ENCODE measurements around the gene SERPIND1.

Gene SERPIND1

GRCh38 chr22:20788627-20789344 lies 14.9 kb downstream of the SERPIND1 start:
- no peak overlapping the region for H3K4me3 ChIP-seq (ENCODE audit: low read length)
- no peaks in the 10 kb centered on the region for H3K27me3 ChIP-seq (ENCODE audit: control insufficient read depth, insufficient read depth, low read length)
- no peaks in the 10 kb centered on the region for H3K9me3 ChIP-seq (ENCODE audit: control insufficient read depth, low read depth, low read length)
- H3K36me3 ChIP-seq (ENCODE audit: control insufficient read depth, low read depth, low read length) = no peaks in the 10 kb centered on the region
- no peak overlapping the region for H3K27ac ChIP-seq (ENCODE audit: low read length)
- peaks cover 7% of the 10 kb centered on the region for H3K4me1 ChIP-seq (ENCODE audit: control insufficient read depth, low read depth, low read length)
- no peak overlapping the region for H3K9ac ChIP-seq (ENCODE audit: low read length)

GRCh38 chr22:20792221-20792965 lies 18.5 kb downstream of the SERPIND1 start:
- Histone ChIP-seq H3K4me3 (ENCODE audit: low read length) (no peak overlapping the region), H3K9me3 (ENCODE audit: control insufficient read depth, low read depth, low read length) (no peaks in the 10 kb centered on the region), H3K36me3 (ENCODE audit: control insufficient read depth, low read depth, low read length) (peaks cover 6% of the 10 kb centered on the region), H3K27ac (ENCODE audit: low read length) (no peak overlapping the region), H3K4me1 (ENCODE audit: control insufficient read depth, low read depth, low read length) (no peaks in the 10 kb centered on the region), H3K27me3 (ENCODE audit: control insufficient read depth, insufficient read depth, low read length) (no peaks in the 10 kb centered on the region), H3K9ac (ENCODE audit: low read length) (no peak overlapping the region)

GRCh38 chr22:20792966-20793728 lies 19.2 kb downstream of the SERPIND1 start:
- Histone ChIP-seq H3K36me3 (ENCODE audit: control insufficient read depth, low read depth, low read length) (peaks cover 11% of the 10 kb centered on the region), H3K27ac (ENCODE audit: low read length) (no peak overlapping the region), H3K4me3 (ENCODE audit: low read length) (no peak overlapping the region), H3K9me3 (ENCODE audit: control insufficient read depth, low read depth, low read length) (no peaks in the 10 kb centered on the region), H3K27me3 (ENCODE audit: control insufficient read depth, insufficient read depth, low read length) (no peaks in the 10 kb centered on the region), H3K9ac (ENCODE audit: low read length) (no peak overlapping the region), H3K4me1 (ENCODE audit: control insufficient read depth, low read depth, low read length) (no peaks in the 10 kb centered on the region)

GRCh38 chr22:20793748-20794649 lies 20.1 kb downstream of the SERPIND1 start:
- H3K36me3 ChIP-seq (ENCODE audit: control insufficient read depth, low read depth, low read length) = peaks cover 19% of the 10 kb centered on the region
- no peaks in the 10 kb centered on the region for H3K27me3 ChIP-seq (ENCODE audit: control insufficient read depth, insufficient read depth, low read length)

GRCh38 chr22:20794650-20795413 lies 20.9 kb downstream of the SERPIND1 start:
- Histone ChIP-seq H3K36me3 (ENCODE audit: control insufficient read depth, low read depth, low read length) (peaks cover 27% of the 10 kb centered on the region), H3K27ac (ENCODE audit: low read length) (no peak overlapping the region), H3K9me3 (ENCODE audit: control insufficient read depth, low read depth, low read length) (no peaks in the 10 kb centered on the region), H3K9ac (ENCODE audit: low read length) (no peak overlapping the region), H3K4me1 (ENCODE audit: control insufficient read depth, low read depth, low read length) (no peaks in the 10 kb centered on the region), H3K4me3 (ENCODE audit: low read length) (no peak overlapping the region), H3K27me3 (ENCODE audit: control insufficient read depth, insufficient read depth, low read length) (no peaks in the 10 kb centered on the region)

More at GRCh38 chr22:20793748-20794649, 20.1 kb downstream of the SERPIND1 start:
- Histone ChIP-seq H3K4me1 (ENCODE audit: control insufficient read depth, low read depth, low read length) (no peaks in the 10 kb centered on the region), H3K27ac (ENCODE audit: low read length) (no peak overlapping the region), H3K4me3 (ENCODE audit: low read length) (no peak overlapping the region), H3K9ac (ENCODE audit: low read length) (no peak overlapping the region), H3K9me3 (ENCODE audit: control insufficient read depth, low read depth, low read length) (no peaks in the 10 kb centered on the region)

- no peak overlapping the region for H3K9ac ChIP-seq (ENCODE audit: low read length)
- H3K27me3 ChIP-seq (ENCODE audit: control insufficient read depth, insufficient read depth, low read length) = no peaks in the 10 kb centered on the region
- no peaks in the 10 kb centered on the region for H3K4me1 ChIP-seq (ENCODE audit: control insufficient read depth, low read depth, low read length)
- no peak overlapping the region for H3K4me3 ChIP-seq (ENCODE audit: low read length)
- no peak overlapping the region for H3K27ac ChIP-seq (ENCODE audit: low read length)
- no peaks in the 10 kb centered on the region for H3K9me3 ChIP-seq (ENCODE audit: control insufficient read depth, low read depth, low read length)
- peaks cover 29% of the 10 kb centered on the region for H3K36me3 ChIP-seq (ENCODE audit: control insufficient read depth, low read depth, low read length)
These were observed 22.8 kb downstream of the SERPIND1 start for GRCh38 chr22:20796731-20797130.

- H3K27me3 ChIP-seq (ENCODE audit: control insufficient read depth, insufficient read depth, low read length) = no peaks in the 10 kb centered on the region
- peaks cover 32% of the 10 kb centered on the region for H3K36me3 ChIP-seq (ENCODE audit: control insufficient read depth, low read depth, low read length)
- H3K9me3 ChIP-seq (ENCODE audit: control insufficient read depth, low read depth, low read length) = no peaks in the 10 kb centered on the region
- H3K4me3 ChIP-seq (ENCODE audit: low read length) = no peak overlapping the region
- H3K4me1 ChIP-seq (ENCODE audit: control insufficient read depth, low read depth, low read length) = no peaks in the 10 kb centered on the region
- no peak overlapping the region for H3K9ac ChIP-seq (ENCODE audit: low read length)
- no peak overlapping the region for H3K27ac ChIP-seq (ENCODE audit: low read length)
These were observed 24.3 kb downstream of the SERPIND1 start for GRCh38 chr22:20798218-20798617.

- H3K9ac ChIP-seq (ENCODE audit: low read length) = no peak overlapping the region
- H3K36me3 ChIP-seq (ENCODE audit: control insufficient read depth, low read depth, low read length) = peaks cover 32% of the 10 kb centered on the region
- H3K27me3 ChIP-seq (ENCODE audit: control insufficient read depth, insufficient read depth, low read length) = no peaks in the 10 kb centered on the region
These were observed 25.1 kb downstream of the SERPIND1 start for GRCh38 chr22:20798974-20799373.

GRCh38 chr22:20799449-20799848 lies 25.5 kb downstream of the SERPIND1 start:
- no peaks in the 10 kb centered on the region for H3K4me1 ChIP-seq (ENCODE audit: control insufficient read depth, low read depth, low read length)
- H3K4me3 ChIP-seq (ENCODE audit: low read length) = no peak overlapping the region
- no peaks in the 10 kb centered on the region for H3K27me3 ChIP-seq (ENCODE audit: control insufficient read depth, insufficient read depth, low read length)
- H3K9me3 ChIP-seq (ENCODE audit: control insufficient read depth, low read depth, low read length) = no peaks in the 10 kb centered on the region
- H3K36me3 ChIP-seq (ENCODE audit: control insufficient read depth, low read depth, low read length) = peaks cover 33% of the 10 kb centered on the region
- H3K27ac ChIP-seq (ENCODE audit: low read length) = no peak overlapping the region
- no peak overlapping the region for H3K9ac ChIP-seq (ENCODE audit: low read length)

More at GRCh38 chr22:20798974-20799373, 25.1 kb downstream of the SERPIND1 start:
- no peak overlapping the region for H3K27ac ChIP-seq (ENCODE audit: low read length)
- no peaks in the 10 kb centered on the region for H3K4me1 ChIP-seq (ENCODE audit: control insufficient read depth, low read depth, low read length)
- H3K9me3 ChIP-seq (ENCODE audit: control insufficient read depth, low read depth, low read length) = no peaks in the 10 kb centered on the region
- no peak overlapping the region for H3K4me3 ChIP-seq (ENCODE audit: low read length)

GRCh38 chr22:20802452-20802851 lies 28.5 kb downstream of the SERPIND1 start:
- no peak overlapping the region for H3K9ac ChIP-seq (ENCODE audit: low read length)
- H3K36me3 ChIP-seq (ENCODE audit: control insufficient read depth, low read depth, low read length) = peaks cover 37% of the 10 kb centered on the region
- no peak overlapping the region for H3K27ac ChIP-seq (ENCODE audit: low read length)
- H3K9me3 ChIP-seq (ENCODE audit: control insufficient read depth, low read depth, low read length) = no peaks in the 10 kb centered on the region
- no peaks in the 10 kb centered on the region for H3K4me1 ChIP-seq (ENCODE audit: control insufficient read depth, low read depth, low read length)
- no peaks in the 10 kb centered on the region for H3K27me3 ChIP-seq (ENCODE audit: control insufficient read depth, insufficient read depth, low read length)
- H3K4me3 ChIP-seq (ENCODE audit: low read length) = no peak overlapping the region

Data from iPS-18a (cell line).